HG02798 (cell line): ENCODE measurements around the gene PCLAF.
A peak's percentile ranks its signal among the peaks of the same experiment; 100 is the strongest.
"Not testable (repeated sequence)": the region's sequence is repeated elsewhere in the genome, so short reads cannot be mapped to it uniquely, and the experiment has no call there.

Experiments used
- ATAC-seq: cut with Tn5 transposase; IDR thresholded peaks from one replicate; pipeline ENCODE4 v1.9.1; 2021; ENCODE audit warnings: mild to moderate bottlenecking; ENCODE audit not compliant: unreplicated experiment, poor library complexity

PCLAF gene, protein sequence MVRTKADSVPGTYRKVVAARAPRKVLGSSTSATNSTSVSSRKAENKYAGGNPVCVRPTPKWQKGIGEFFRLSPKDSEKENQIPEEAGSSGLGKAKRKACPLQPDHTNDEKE

GRCh38 chr15:64381000-64381751 lies at the start of gene PCLAF:
Gene PCLAF (minus strand): TSS chr15:64381441. CDS start chr15:64381371, 70 bp downstream.
- ATAC-seq = peak; percentile 99

DNA sequence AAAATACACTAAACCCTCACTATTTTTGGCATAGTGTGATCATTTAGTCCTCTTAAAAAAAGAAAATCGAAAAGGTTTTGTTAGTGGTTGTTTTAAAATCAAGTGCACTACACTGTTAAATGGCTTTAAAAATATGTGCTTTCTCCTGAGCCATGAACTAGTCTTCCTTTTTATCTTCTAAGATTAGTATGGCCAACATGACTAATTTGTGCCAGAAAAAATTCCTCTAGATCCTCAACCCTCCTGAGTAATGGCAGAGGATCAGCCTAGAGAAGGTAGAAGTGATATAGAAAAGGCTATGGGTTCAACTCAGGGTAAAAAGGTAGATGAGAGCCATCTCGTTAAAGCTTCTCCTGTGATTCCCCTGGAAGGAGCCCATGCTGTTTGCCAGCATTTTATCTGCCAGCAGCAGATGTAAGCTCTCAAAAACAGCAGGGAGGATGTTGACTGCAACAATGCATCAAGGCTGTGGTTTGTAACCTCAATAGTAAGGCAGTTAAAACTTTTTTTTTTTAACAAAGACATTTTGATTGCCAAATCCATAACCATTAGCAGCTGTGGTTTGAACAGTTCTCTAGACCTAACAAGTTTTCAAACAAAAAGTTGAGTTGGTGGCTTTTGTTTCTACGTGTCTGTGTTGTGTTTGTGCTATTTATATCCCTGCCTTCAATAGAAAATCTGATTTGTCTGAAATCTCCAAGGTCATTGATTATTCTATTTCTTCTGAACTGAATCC lies 48.9 kb upstream of the PCLAF start:
- ATAC-seq = no peak

DNA sequence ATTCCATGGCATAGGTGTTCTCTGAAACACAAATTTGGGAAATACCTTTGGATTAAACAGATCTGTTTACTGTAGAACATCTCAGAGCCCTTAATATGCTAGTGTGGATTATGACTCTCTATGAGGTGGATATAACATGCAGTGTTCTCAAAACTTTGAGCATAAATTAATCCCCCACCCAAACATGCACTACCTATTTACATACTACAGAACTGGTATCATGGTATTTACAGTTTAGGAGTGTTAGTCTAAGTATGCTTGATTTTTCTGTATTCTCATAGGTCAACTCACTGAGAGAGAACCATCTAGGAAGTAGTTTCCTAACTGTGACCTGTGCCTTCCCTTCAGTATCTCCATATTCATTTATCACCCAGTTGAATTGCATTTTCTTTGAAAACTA lies 48.2 kb upstream of the PCLAF start:
- ATAC-seq = no peak

DNA sequence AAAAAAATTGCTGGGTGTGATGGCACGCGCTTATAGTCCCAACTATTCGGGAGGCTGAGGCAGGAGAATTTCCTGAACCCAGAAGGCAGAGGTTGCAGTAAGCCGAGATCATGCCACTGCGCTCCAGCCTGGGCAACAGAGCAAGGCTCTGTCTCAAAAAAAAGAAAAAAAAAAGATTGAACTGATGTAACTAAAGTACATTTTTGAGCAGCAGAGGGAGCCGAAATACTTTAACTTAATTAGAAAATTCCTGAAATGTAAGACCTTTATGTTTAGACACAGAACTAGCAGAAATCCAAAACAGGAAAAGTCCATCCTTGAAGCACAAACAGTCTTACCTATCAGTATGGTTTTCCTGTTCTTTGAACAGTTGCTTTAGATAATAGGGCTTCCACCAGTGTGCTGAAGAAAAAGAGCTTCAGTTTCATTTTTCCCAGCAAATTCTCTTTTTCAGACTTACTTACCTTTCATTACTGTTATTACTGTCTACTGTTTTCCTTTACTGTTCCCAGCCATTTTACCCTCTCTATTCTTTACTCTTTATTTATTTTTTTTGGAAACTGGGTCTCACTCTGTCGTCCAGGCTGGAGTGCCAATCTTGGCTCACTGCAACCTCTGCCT lies 45.7 kb upstream of the PCLAF start:
- no peak for ATAC-seq

GRCh38 chr15:64425221-64425620 lies 44.0 kb upstream of the PCLAF start:
- ATAC-seq = no peak

- no peak for ATAC-seq
Measured at GRCh38 chr15:64423970-64424369, 42.7 kb upstream of the PCLAF start.

DNA sequence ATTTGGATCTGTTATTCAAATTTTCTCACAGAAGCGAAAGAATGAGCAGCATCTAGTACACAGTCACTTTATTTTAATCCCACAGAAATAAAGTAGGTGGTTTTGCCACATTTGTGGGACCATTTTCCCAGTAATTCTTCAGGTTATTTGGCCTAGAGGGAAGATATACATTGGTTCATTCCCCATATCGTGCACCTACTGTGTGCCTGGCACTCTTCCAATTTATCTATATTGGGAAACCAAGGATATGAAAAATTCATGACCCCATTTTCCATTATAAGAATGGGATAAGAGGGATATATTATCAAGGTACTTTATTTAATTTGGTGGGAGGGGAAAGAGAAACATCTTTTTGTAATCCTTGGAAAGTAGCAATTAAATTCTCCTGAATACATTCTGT lies 41.5 kb upstream of the PCLAF start:
- ATAC-seq = no peak

- ATAC-seq = no peak
Measured at GRCh38 chr15:64412216-64412615, 31.0 kb upstream of the PCLAF start.

GRCh38 chr15:64400583-64400982 lies 19.3 kb upstream of the PCLAF start:
- ATAC-seq = no peak

GRCh38 chr15:64398575-64398974 lies 17.3 kb upstream of the PCLAF start:
- no peak for ATAC-seq

DNA sequence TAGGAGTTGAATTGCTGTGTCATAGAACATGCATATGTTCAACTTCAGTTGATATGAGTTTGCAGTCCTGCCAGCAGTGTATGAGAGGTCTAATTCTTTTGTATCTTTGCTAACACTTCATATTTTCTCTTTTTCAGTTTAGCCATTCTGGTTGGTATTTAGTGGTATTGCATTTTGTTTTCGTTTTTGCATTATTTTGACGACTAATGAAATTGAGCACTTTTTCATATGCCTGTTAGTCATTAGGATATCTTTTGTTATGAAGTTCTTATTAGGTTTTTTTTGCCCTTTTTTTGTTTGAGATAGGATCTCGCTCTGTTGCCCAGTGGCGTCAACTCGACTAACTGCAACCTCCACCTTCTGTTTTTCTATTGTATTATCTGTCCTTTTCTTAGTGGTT lies 15.5 kb upstream of the PCLAF start:
- ATAC-seq = no peak

GRCh38 chr15:64392471-64392870 lies 11.2 kb upstream of the PCLAF start:
- ATAC-seq = not testable (repeated sequence)

GRCh38 chr15:64389036-64389435 lies 7.8 kb upstream of the PCLAF start:
- ATAC-seq = no peak

- peak; percentile 99 for ATAC-seq
Measured at GRCh38 chr15:64387562-64388168, 6.4 kb upstream of the PCLAF start, which contains the start of gene TRIP4. Gene TRIP4 (plus strand): TSS chr15:64387836. CDS start chr15:64387864, 28 bp downstream.

DNA sequence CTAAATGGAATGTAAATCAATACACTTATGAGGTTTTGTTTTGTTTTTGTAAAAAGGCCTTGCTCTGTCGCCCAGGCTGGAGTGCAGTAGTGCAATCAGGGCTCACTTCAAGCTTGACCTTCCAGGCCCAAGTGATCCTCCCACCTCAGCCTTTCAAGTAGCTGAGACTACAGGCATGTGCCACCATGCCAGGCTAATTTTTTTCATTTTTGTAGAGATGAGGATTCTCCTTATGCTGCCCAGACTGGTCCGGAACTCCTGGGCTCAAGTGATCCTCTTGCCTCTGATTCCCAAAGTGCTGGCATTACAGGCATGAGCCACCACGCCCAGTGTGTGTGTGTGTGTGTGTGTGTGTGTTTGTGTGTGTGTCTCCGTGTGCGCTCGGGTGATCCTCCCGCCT lies 5.0 kb upstream of the PCLAF start:
- no peak for ATAC-seq

GRCh38 chr15:64383760-64384159 lies 2.5 kb upstream of the PCLAF start:
- no peak for ATAC-seq

DNA sequence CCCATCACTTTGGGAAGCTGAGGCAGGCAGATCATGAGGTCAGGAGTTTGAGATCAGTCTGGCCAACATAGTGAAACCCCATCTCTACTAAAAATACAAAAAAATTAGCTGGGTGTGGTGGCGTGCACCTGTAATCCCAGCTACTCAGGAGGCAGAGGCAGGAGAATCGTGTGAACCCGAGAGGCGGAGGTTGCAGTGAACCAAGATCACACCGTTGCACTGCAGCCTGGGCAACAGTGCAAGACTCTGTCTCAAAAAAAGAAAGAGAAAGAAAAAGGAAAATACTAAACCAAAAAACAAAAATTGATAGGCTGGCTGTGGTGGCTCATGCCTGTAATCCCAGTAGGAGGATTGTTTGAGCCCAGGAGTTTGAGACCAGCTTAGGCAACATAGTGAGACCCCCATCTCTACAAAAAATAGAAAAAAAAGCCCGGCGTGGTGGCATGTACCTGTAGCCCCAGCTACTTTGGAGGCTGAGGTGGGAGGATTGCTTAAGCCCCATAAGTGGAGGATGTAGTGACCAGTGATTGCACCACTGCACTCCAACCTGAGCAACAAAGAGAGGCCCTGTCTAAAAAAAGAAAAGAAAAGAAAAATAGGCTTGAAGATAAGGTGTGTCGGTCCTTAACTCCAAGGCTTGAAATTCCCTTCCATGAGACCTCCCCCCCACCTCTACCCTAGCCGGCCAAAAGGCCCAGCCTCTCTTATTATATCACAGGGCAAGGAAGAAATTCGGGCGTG lies 941 bp downstream of the PCLAF start:
- ATAC-seq = not testable (repeated sequence)

- no peak for ATAC-seq
Measured at GRCh38 chr15:64379216-64379960, 1.9 kb downstream of the PCLAF start.

DNA sequence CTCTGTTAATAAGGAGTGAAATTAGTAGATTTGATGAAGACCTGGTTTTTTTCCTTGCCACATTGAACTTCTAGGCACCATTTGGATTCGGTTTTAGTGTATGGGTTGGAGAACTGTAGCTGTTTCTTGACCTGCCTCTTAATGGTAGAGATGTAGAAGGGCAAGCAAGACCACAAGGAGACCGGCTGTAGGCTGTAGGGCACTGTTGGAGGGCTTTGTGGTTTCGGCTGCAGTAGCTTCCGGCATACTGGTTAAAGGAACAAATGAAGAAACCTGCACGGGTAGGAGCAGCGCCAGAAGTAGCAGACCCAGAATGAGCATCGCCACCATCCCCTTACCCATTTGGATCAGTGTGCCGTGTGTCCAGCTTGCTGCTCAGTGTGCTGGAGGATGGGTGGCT lies 7.9 kb downstream of the PCLAF start:
- ATAC-seq = no peak
